K562 (cell line): ENCODE results near the gene ANKZF1. TPM values are rescaled to one million over a fixed set of nuclear protein-coding genes. Genes with fewer than 3 reads are reported as not detected.

Source experiments
- BRCA1 ChIP-seq, 2 experiments: fragments of 450-650 bp in 1 of 2; sonication (generic) in 1 of 2; formaldehyde crosslinking in 1 of 2; IDR thresholded peaks; 2 replicates each; pipeline versions ENCODE4 v1.5.0 to v1.6.1; 2017 to 2020; ENCODE audit warnings: mild to moderate bottlenecking in 1 of 2, missing genetic modification reagents in 1 of 2
- C11orf30 ChIP-seq: fragments of 450-650 bp; IDR thresholded peaks from 2 replicates; pipeline ENCODE4 v1.6.1; 2016; ENCODE audit warnings: low read depth, mild to moderate bottlenecking
- CHCHD3 ChIP-seq: fragments of 250-450 bp; sonication (Bioruptor Pico); IDR thresholded peaks from 2 replicates; pipeline ENCODE4 v2.1.2; 2022; ENCODE audit warnings: mild to moderate bottlenecking
- FIP1L1 ChIP-seq: fragments of 200-400 bp; formaldehyde crosslinking; IDR thresholded peaks from 2 replicates; pipeline ENCODE4 v1.6.1; 2018; ENCODE audit warnings: mild to moderate bottlenecking, low read depth, low read length; ENCODE audit not compliant: poor library complexity, severe bottlenecking
- FOSL1 ChIP-seq: fragments of 200-800 bp; sonication (Bioruptor generic); conservative IDR thresholded peaks from 2 replicates; pipeline ENCODE4 v1.6.1; 2016; ENCODE audit warnings: missing genetic modification characterization, missing compliant biosample characterization
- HNRNPL ChIP-seq: fragments of 200-400 bp; formaldehyde crosslinking; IDR thresholded peaks from 2 replicates; pipeline ENCODE4 v1.6.1; 2017; ENCODE audit warnings: low read depth, mild to moderate bottlenecking, low read length
- KHSRP ChIP-seq: fragments of 450-650 bp; IDR thresholded peaks from 2 replicates; pipeline ENCODE4 v1.6.1; 2017
- L3MBTL2 ChIP-seq: fragments of 450-650 bp; IDR thresholded peaks from 2 replicates; pipeline ENCODE4 v1.6.1; 2016; ENCODE audit warnings: mild to moderate bottlenecking, moderate library complexity
- NBN ChIP-seq: fragments of 450-650 bp; IDR thresholded peaks from 2 replicates; pipeline ENCODE4 v1.6.1; 2016; ENCODE audit warnings: low read depth, mild to moderate bottlenecking
- NFATC3 ChIP-seq: fragments of 450-650 bp; IDR thresholded peaks from 2 replicates; pipeline ENCODE4 v1.6.1; 2017; ENCODE audit warnings: mild to moderate bottlenecking
- NFE2L1 ChIP-seq: fragments of 450-650 bp; IDR thresholded peaks from 2 replicates; pipeline ENCODE4 v1.6.1; 2016; ENCODE audit warnings: missing genetic modification characterization, low read depth, mild to moderate bottlenecking, missing compliant biosample characterization, moderate library complexity, borderline replicate concordance
- RNF2 ChIP-seq: sonication (generic); IDR thresholded peaks from 2 replicates; pipeline ENCODE4 v1.6.1; 2016
- TAF15 ChIP-seq: fragments of 200-400 bp; formaldehyde crosslinking; IDR thresholded peaks from 2 replicates; pipeline ENCODE4 v1.6.1; 2017; ENCODE audit warnings: mild to moderate bottlenecking, low read depth, low read length, moderate library complexity
- TBP ChIP-seq: optimal IDR thresholded peaks from 2 replicates; pipeline ENCODE3; 2011; ENCODE audit warnings: low read depth, low read length, improper control_type of control experiment
- ZC3H8 ChIP-seq: fragments of 450-650 bp; IDR thresholded peaks from 2 replicates; pipeline ENCODE4 v1.6.1; 2017
- ZNF707 ChIP-seq: fragments of 250-450 bp; sonication (Bioruptor Pico); conservative IDR thresholded peaks from 2 replicates; pipeline ENCODE4 v1.8.0; 2022; ENCODE audit warnings: inconsistent platforms, mild to moderate bottlenecking, moderate library complexity
- ZNF740 ChIP-seq, 3 experiments: fragments of 200-800 bp in 1 of 3; sonication (Bioruptor generic) in 1 of 3; sonication (generic) in 1 of 3; formaldehyde crosslinking in 1 of 3; IDR thresholded peaks; 2 replicates each; pipeline versions ENCODE4 v1.6.1 to v1.8.0; 2016 to 2022; ENCODE audit warnings: mild to moderate bottlenecking in 2 of 3, missing compliant biosample characterization in 2 of 3, missing genetic modification characterization in 2 of 3, missing genetic modification reagents in 1 of 3
- ZNF75A ChIP-seq: fragments of 450-650 bp; formaldehyde crosslinking; IDR thresholded peaks from 2 replicates; pipeline ENCODE4 v1.4.0; 2020; ENCODE audit warnings: mild to moderate bottlenecking
- ZNF780A ChIP-seq: fragments of 250-450 bp; sonication (Bioruptor Pico); IDR thresholded peaks from 2 replicates; pipeline ENCODE4 v1.5.0; 2021; ENCODE audit warnings: mild to moderate bottlenecking
- polyA plus RNA-seq, 8 experiments: library from polyadenylated mRNA; depleted of rRNA in 4 of 8; stranded (reverse) in 5 of 8; unstranded in 3 of 8; fragments of >200 nt; fragmentation: Nextera tagmentation in 2 of 8; fragmentation: Illumina TruSeq in 1 of 8; extraction: Ambion mirVana in 2 of 8; extraction: Trizol in 1 of 8; gene quantifications; 2 replicates each; pipeline versions ENCODE4 v1.2.1 to v1.2.3, GENCODE V29; 2011 to 2014; ENCODE audit warnings: inconsistent platforms in 1 of 8, missing spikeins in 1 of 8
- total RNA-seq, 7 experiments: library from RNA; depleted of rRNA in 6 of 7; stranded (reverse); fragments of >200 nt in 6 of 7; fragmentation: Illumina TruSeq in 2 of 7; extraction: Trizol in 2 of 7; gene quantifications; 2 replicates each; pipeline versions ENCODE4 v1.2.1 to v1.2.3, GENCODE V29; 2011 to 2021; ENCODE audit warnings: low replicate concordance in 1 of 7
- TF ChIP-seq, protein P1 (sequence below), 2 experiments: fragments of 450-650 bp in 1 of 2; sonication (generic) in 1 of 2; formaldehyde crosslinking in 1 of 2; IDR thresholded peaks in 1 of 2; conservative IDR thresholded peaks in 1 of 2; 2 replicates each; pipeline versions ENCODE4 v1.6.1 to v1.8.1; 2016 to 2023; ENCODE audit warnings: mild to moderate bottlenecking in 2 of 2, moderate library complexity in 2 of 2, inconsistent platforms in 1 of 2, missing genetic modification reagents in 1 of 2
- TF ChIP-seq, protein P2 (sequence below): sonication (generic); formaldehyde crosslinking; IDR thresholded peaks from 2 replicates; pipeline ENCODE4 v1.8.0; 2022; ENCODE audit warnings: mild to moderate bottlenecking, missing genetic modification reagents
- TF ChIP-seq, protein P3 (sequence below): fragments of 250-450 bp; sonication (Bioruptor Pico); IDR thresholded peaks from 2 replicates; pipeline ENCODE4 v1.8.0; 2021; ENCODE audit warnings: moderate library complexity, mild to moderate bottlenecking, inconsistent platforms

The ANKZF1 gene
- total and polyA plus RNA-seq, 9 of the 15 experiments (the other 6 are each of a cell fraction or from before 2014, with no cell fraction given), result 3.1 to 60.6 (median 31.0) TPM

- TF ChIP-seq TBP (peak; percentile 72), L3MBTL2 (peak; percentile 97), CHCHD3 (CRISPR knock-in tag) (no peak), KHSRP (no peak), NFATC3 (no peak), FOSL1 (tag) (no peak), ZNF780A (CRISPR knock-in tag) (no peak), HNRNPL (peak; percentile 48; the same call in 1 of the 2 replicates), TAF15 (no peak), FIP1L1 (peak; percentile 74), BRCA1 (IDR thresholded peaks at IDR 0.05) (no peak), BRCA1 (CRISPR knock-in tag; IDR thresholded peaks at IDR 0.05) (no peak), C11orf30 (no peak), ZC3H8 (no peak), ZNF740 (CRISPR knock-in tag; IDR thresholded peaks at IDR 0.05) (peak; percentile 42; the same call in 1 of the 2 replicates), ZNF740 (tag; IDR thresholded peaks at IDR 0.05) (no peak), ZNF75A (CRISPR knock-in tag) (no peak), ZNF707 (CRISPR knock-in tag) (no peak), RNF2 (peak; percentile 42; the same call in 1 of the 2 replicates), NFE2L1 (tag) (no peak), NBN (no peak)
- TF ChIP-seq, protein P1, sequence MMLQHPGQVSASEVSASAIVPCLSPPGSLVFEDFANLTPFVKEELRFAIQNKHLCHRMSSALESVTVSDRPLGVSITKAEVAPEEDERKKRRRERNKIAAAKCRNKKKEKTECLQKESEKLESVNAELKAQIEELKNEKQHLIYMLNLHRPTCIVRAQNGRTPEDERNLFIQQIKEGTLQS (IDR thresholded peaks at IDR 0.05), result no peak
- TF ChIP-seq, protein P1 (CRISPR knock-in tag; conservative IDR thresholded peaks at IDR 0.05), result no peak
- TF ChIP-seq, protein P2, sequence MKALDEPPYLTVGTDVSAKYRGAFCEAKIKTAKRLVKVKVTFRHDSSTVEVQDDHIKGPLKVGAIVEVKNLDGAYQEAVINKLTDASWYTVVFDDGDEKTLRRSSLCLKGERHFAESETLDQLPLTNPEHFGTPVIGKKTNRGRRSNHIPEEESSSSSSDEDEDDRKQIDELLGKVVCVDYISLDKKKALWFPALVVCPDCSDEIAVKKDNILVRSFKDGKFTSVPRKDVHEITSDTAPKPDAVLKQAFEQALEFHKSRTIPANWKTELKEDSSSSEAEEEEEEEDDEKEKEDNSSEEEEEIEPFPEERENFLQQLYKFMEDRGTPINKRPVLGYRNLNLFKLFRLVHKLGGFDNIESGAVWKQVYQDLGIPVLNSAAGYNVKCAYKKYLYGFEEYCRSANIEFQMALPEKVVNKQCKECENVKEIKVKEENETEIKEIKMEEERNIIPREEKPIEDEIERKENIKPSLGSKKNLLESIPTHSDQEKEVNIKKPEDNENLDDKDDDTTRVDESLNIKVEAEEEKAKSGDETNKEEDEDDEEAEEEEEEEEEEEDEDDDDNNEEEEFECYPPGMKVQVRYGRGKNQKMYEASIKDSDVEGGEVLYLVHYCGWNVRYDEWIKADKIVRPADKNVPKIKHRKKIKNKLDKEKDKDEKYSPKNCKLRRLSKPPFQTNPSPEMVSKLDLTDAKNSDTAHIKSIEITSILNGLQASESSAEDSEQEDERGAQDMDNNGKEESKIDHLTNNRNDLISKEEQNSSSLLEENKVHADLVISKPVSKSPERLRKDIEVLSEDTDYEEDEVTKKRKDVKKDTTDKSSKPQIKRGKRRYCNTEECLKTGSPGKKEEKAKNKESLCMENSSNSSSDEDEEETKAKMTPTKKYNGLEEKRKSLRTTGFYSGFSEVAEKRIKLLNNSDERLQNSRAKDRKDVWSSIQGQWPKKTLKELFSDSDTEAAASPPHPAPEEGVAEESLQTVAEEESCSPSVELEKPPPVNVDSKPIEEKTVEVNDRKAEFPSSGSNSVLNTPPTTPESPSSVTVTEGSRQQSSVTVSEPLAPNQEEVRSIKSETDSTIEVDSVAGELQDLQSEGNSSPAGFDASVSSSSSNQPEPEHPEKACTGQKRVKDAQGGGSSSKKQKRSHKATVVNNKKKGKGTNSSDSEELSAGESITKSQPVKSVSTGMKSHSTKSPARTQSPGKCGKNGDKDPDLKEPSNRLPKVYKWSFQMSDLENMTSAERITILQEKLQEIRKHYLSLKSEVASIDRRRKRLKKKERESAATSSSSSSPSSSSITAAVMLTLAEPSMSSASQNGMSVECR (CRISPR knock-in tag), result peak; percentile 85
- TF ChIP-seq, protein P3, sequence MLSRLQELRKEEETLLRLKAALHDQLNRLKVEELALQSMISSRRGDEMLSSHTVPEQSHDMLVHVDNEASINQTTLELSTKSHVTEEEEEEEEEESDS, result no peak
Measured at GRCh38 chr2:219218732-219219701, 10.6 kb upstream of the ANKZF1 start, which contains the start of gene ABCB6 (continued).
